ENCODE data around the gene MSI2. TPM values are rescaled to one million over a fixed set of nuclear protein-coding genes. Genes with fewer than 3 reads are reported as not detected.
A peak's percentile ranks its signal among the peaks of the same experiment; 100 is the strongest.

MSI2 gene
- polyA plus RNA-seq, 12 donors = 24.1 to 40.3 (median 34.1) TPM; not detected in 1

GRCh38 chr17:57653279-57653678, 397.0 kb downstream of the MSI2 start:
- no peak for DNase-seq

- no peak for DNase-seq
These were observed 397.9 kb downstream of the MSI2 start for GRCh38 chr17:57654040-57654775.

- DNase-seq = no peak
These were observed 399.2 kb downstream of the MSI2 start for GRCh38 chr17:57655553-57655952.

GRCh38 chr17:57657211-57657610, 400.9 kb downstream of the MSI2 start:
- no peak for DNase-seq

- DNase-seq = no peak
These were observed 405.7 kb downstream of the MSI2 start for GRCh38 chr17:57662041-57662440.

- peak; percentile 91 for DNase-seq
These were observed 406.5 kb downstream of the MSI2 start for GRCh38 chr17:57662644-57663308.

- DNase-seq = no peak
These were observed 407.2 kb downstream of the MSI2 start for GRCh38 chr17:57663326-57664070.

GRCh38 chr17:57665128-57665527, 408.8 kb downstream of the MSI2 start:
- no peak for DNase-seq

GRCh38 chr17:57665696-57666095, 409.4 kb downstream of the MSI2 start:
- DNase-seq = no peak

GRCh38 chr17:57666201-57666870, 410.0 kb downstream of the MSI2 start:
- no peak for DNase-seq

GRCh38 chr17:57666946-57667345, 410.6 kb downstream of the MSI2 start:
- DNase-seq = no peak

GRCh38 chr17:57667461-57667923, 411.2 kb downstream of the MSI2 start:
- no peak for DNase-seq

GRCh38 chr17:57668332-57668731, 412.0 kb downstream of the MSI2 start:
- DNase-seq = no peak

- DNase-seq = no peak
These were observed 413.6 kb downstream of the MSI2 start for GRCh38 chr17:57669671-57670529.

GRCh38 chr17:57670769-57671569, 414.6 kb downstream of the MSI2 start:
- no peak for DNase-seq

GRCh38 chr17:57671667-57672632, 415.6 kb downstream of the MSI2 start:
- DNase-seq = peak; percentile 52

GRCh38 chr17:57672971-57673370, 416.6 kb downstream of the MSI2 start:
- no peak for DNase-seq

GRCh38 chr17:57674894-57675293, 418.6 kb downstream of the MSI2 start:
- DNase-seq = no peak

Measured in muscle of arm (tissue), 12 donors.